Liver (tissue), 9 donors: Measurements from ENCODE around the gene DSC1. TPM values are rescaled to one million over a fixed set of nuclear protein-coding genes. Genes with fewer than 3 reads are reported as not detected.

Source experiments
- DNase-seq: peaks from one replicate; pipeline ENCODE4 v3.0.0-alpha.2; 2017; ENCODE audit warnings: low spot score
- H3K27ac ChIP-seq, 2 donors: one replicate each; pipeline ENCODE4 v1.7.0; 2013; ENCODE audit warnings: inconsistent platforms in 2 of 2, low read length in 2 of 2, control low read depth in 1 of 2, low read depth in 1 of 2, mild to moderate bottlenecking in 1 of 2
- H3K27me3 ChIP-seq, 4 donors: one replicate each; pipeline versions ENCODE4 v1.6.1 to v1.7.0; 2013; ENCODE audit warnings: low read length in 3 of 4, inconsistent platforms in 1 of 4, mild to moderate bottlenecking in 1 of 4, moderate library complexity in 1 of 4; ENCODE audit not compliant: control insufficient read depth in 4 of 4, insufficient read depth in 4 of 4
- H3K36me3 ChIP-seq, 4 donors: one replicate each; pipeline versions ENCODE4 v1.6.1 to v1.7.0; 2013; ENCODE audit warnings: low read length in 3 of 4, mild to moderate bottlenecking in 3 of 4, low read depth in 1 of 4, moderate library complexity in 1 of 4; ENCODE audit not compliant: control insufficient read depth in 4 of 4, insufficient read depth in 3 of 4
- H3K4me1 ChIP-seq, 4 donors: one replicate each; pipeline versions ENCODE4 v1.6.1 to v1.7.0; 2013; ENCODE audit warnings: low read length in 3 of 4, mild to moderate bottlenecking in 3 of 4, moderate library complexity in 1 of 4; ENCODE audit not compliant: control insufficient read depth in 4 of 4, insufficient read depth in 4 of 4
- H3K4me3 ChIP-seq, 3 donors: one replicate each; pipeline versions ENCODE4 v1.6.1 to v1.7.0; 2013; ENCODE audit warnings: low read length in 3 of 3, control low read depth in 1 of 3, low read depth in 1 of 3, mild to moderate bottlenecking in 1 of 3
- H3K9ac ChIP-seq, 2 donors: one replicate each; pipeline ENCODE4 v1.7.0; 2013; ENCODE audit warnings: low read length in 2 of 2, mild to moderate bottlenecking in 2 of 2, moderate library complexity in 2 of 2, control low read depth in 1 of 2, low read depth in 1 of 2
- H3K9me3 ChIP-seq, 4 donors: one replicate each; pipeline versions ENCODE4 v1.6.1 to v1.7.0; 2013; ENCODE audit warnings: low read length in 3 of 4; ENCODE audit not compliant: control insufficient read depth in 4 of 4
- CTCF ChIP-seq: fragments of 150-350 bp; IDR thresholded peaks from 2 replicates; pipeline ENCODE4 v1.5.1; 2017; ENCODE audit warnings: improper control_type of control experiment, low read depth, low read length; ENCODE audit not compliant: missing input control
- EGR1 ChIP-seq, 2 donors: IDR thresholded peaks; 2 replicates each; pipeline ENCODE4 v1.6.1; 2016 to 2018; ENCODE audit warnings: antibody characterized with exemption in 2 of 2, low read depth in 2 of 2
- FOXA1 ChIP-seq: IDR thresholded peaks from 2 replicates; pipeline ENCODE4 v1.6.1; 2016; ENCODE audit warnings: antibody characterized with exemption
- FOXA2 ChIP-seq: IDR thresholded peaks from 2 replicates; pipeline ENCODE4 v1.6.1; 2016; ENCODE audit warnings: antibody characterized with exemption
- GABPA ChIP-seq, 2 donors: IDR thresholded peaks in 1 of 2; conservative IDR thresholded peaks in 1 of 2; 2 replicates each; pipeline ENCODE4 v1.6.1; 2016; ENCODE audit warnings: antibody characterized with exemption in 2 of 2, mild to moderate bottlenecking in 1 of 2, moderate library complexity in 1 of 2
- HNF4A ChIP-seq, 2 donors: conservative IDR thresholded peaks; 2 replicates each; pipeline ENCODE4 v1.6.1; 2016; ENCODE audit warnings: antibody characterized with exemption in 2 of 2, mild to moderate bottlenecking in 2 of 2
- HNF4G ChIP-seq: IDR thresholded peaks from 2 replicates; pipeline ENCODE4 v1.6.1; 2016; ENCODE audit warnings: antibody characterized with exemption
- JUND ChIP-seq, 2 donors: IDR thresholded peaks; 2 replicates each; pipeline ENCODE4 v1.6.1; 2016; ENCODE audit warnings: antibody characterized with exemption in 2 of 2
- MAX ChIP-seq: IDR thresholded peaks from 2 replicates; pipeline ENCODE4 v1.6.1; 2016; ENCODE audit warnings: antibody characterized with exemption
- NR2F2 ChIP-seq: IDR thresholded peaks from 2 replicates; pipeline ENCODE4 v1.6.1; 2016; ENCODE audit warnings: antibody characterized with exemption
- RAD21 ChIP-seq, 2 donors: IDR thresholded peaks; 2 replicates each; pipeline ENCODE4 v1.6.1; 2016; ENCODE audit warnings: antibody characterized with exemption in 2 of 2, mild to moderate bottlenecking in 2 of 2
- REST ChIP-seq: IDR thresholded peaks from 2 replicates; pipeline ENCODE4 v1.6.1; 2016; ENCODE audit warnings: antibody characterized with exemption, mild to moderate bottlenecking
- RXRA ChIP-seq, 2 donors: IDR thresholded peaks; 2 replicates each; pipeline ENCODE4 v1.6.1; 2017 to 2018; ENCODE audit warnings: antibody characterized with exemption in 2 of 2, mild to moderate bottlenecking in 1 of 2
- SP1 ChIP-seq: IDR thresholded peaks from 2 replicates; pipeline ENCODE4 v1.6.1; 2018; ENCODE audit warnings: antibody characterized with exemption, mild to moderate bottlenecking
- TAF1 ChIP-seq: conservative IDR thresholded peaks from 2 replicates; pipeline ENCODE4 v1.6.1; 2016; ENCODE audit warnings: antibody characterized with exemption, mild to moderate bottlenecking
- YY1 ChIP-seq: IDR thresholded peaks from 2 replicates; pipeline ENCODE4 v1.6.1; 2016; ENCODE audit warnings: antibody characterized with exemption, mild to moderate bottlenecking
- ZBTB33 ChIP-seq: IDR thresholded peaks from 2 replicates; pipeline ENCODE4 v1.6.1; 2016; ENCODE audit warnings: antibody characterized with exemption
- WGBS: extraction: QIAGEN DNeasy Blood & Tissue Kit; methylation state at CpG from one replicate; pipeline ENCODE4 v1.1.7; 2013; 5-methylcytosine and 5-hydroxymethylcytosine counted together
- polyA plus RNA-seq, 2 donors: library from polyadenylated mRNA; stranded (reverse) in 1 of 2; unstranded in 1 of 2; fragments of 200-250 nt in 1 of 2; fragments of >200 nt in 1 of 2; fragmentation: Nextera tagmentation in 1 of 2; extraction: Ambion mirVana in 1 of 2; gene quantifications; one replicate each; pipeline versions ENCODE4 v1.2.1 to v1.2.3, GENCODE V29; 2013 to 2015
- total RNA-seq, 2 donors: library from RNA; depleted of rRNA; stranded (reverse); fragments of >200 nt; gene quantifications; one replicate each; pipeline ENCODE4 v1.2.3, GENCODE V29; 2014
- TF ChIP-seq, protein P1 (sequence below): IDR thresholded peaks from 2 replicates; pipeline ENCODE4 v1.6.1; 2016; ENCODE audit warnings: antibody characterized with exemption
- donor health status: healthy.
- donor health status: healthy.
- donor health status: healthy.
- donor health status: healthy.
- donor health status: healthy.

Gene DSC1
- total and polyA plus RNA-seq, 4 donors = not detected

DNA sequence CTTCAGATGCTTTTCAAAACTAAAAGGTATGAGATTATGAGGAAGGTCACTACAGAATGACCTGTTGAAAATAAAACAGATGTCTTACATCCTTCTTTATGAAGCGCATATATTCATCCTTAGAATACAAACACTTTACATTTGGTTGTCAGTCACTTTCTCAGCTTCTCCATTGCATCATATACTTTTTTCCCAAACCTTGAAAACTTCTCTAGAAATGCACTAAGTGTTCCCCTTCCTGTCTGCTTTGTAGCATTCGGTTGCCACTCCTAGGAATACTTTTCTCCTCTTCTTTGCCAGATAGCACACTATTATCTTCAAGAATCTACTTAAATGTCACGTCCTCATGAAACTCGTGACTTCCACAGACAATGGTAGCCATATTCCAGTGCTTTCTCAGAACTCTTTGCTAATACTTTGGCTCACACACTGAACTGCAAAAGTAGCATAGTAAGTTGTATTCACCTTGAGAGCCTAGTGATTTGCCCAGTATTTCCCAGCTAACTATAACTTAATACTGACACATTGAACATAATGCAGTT lies 27.6 kb downstream of the DSC1 start:
- WGBS = 85% methylated on average over 4 of the region's 4 CpGs
- H3K27ac ChIP-seq = no peak overlapping the region

More for the DNA sequence above, 27.6 kb downstream of the DSC1 start:
- H3K36me3 ChIP-seq = no peaks in the 10 kb centered on the region
- no peaks in the 10 kb centered on the region for H3K27me3 ChIP-seq
- DNase-seq = no peak
- H3K4me1 ChIP-seq = no peaks in the 10 kb centered on the region
- no peaks in the 10 kb centered on the region for H3K9me3 ChIP-seq
- no peak overlapping the region for H3K4me3 ChIP-seq
- no peak for TF ChIP-seq ZBTB33
- TF ChIP-seq RAD21 (IDR thresholded peaks at IDR 0.05) = no peak
- TF ChIP-seq JUND (IDR thresholded peaks at IDR 0.05) = no peak
- no peak for TF ChIP-seq NR2F2
- no peak for TF ChIP-seq MAX
- no peak for TF ChIP-seq GABPA (IDR thresholded peaks at IDR 0.05 in 1 of 2, conservative IDR thresholded peaks at IDR 0.05 in 1 of 2)
- TF ChIP-seq FOXA2 = no peak
- TF ChIP-seq SP1 = no peak
- no peak for TF ChIP-seq HNF4G
- no peak for TF ChIP-seq REST
- no peak for TF ChIP-seq RXRA (IDR thresholded peaks at IDR 0.05)
- no peak for TF ChIP-seq CTCF
- no peak for TF ChIP-seq EGR1 (IDR thresholded peaks at IDR 0.05; ENCODE audit: low read depth in 2 of 2)
- TF ChIP-seq HNF4A (conservative IDR thresholded peaks at IDR 0.05) = no peak
- no peak for TF ChIP-seq YY1
- no peak for TF ChIP-seq TAF1
- TF ChIP-seq FOXA1 = no peak
- TF ChIP-seq, protein P1, sequence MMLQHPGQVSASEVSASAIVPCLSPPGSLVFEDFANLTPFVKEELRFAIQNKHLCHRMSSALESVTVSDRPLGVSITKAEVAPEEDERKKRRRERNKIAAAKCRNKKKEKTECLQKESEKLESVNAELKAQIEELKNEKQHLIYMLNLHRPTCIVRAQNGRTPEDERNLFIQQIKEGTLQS = no peak
- H3K9ac ChIP-seq = no peak overlapping the region
